HG02938 (cell line): ENCODE results near the gene NF2.

Experiments used
- ATAC-seq: cut with Tn5 transposase; IDR thresholded peaks from one replicate; pipeline ENCODE4 v1.9.1; 2021; ENCODE audit warnings: mild to moderate bottlenecking, moderate library complexity; ENCODE audit not compliant: unreplicated experiment

NF2 gene

DNA sequence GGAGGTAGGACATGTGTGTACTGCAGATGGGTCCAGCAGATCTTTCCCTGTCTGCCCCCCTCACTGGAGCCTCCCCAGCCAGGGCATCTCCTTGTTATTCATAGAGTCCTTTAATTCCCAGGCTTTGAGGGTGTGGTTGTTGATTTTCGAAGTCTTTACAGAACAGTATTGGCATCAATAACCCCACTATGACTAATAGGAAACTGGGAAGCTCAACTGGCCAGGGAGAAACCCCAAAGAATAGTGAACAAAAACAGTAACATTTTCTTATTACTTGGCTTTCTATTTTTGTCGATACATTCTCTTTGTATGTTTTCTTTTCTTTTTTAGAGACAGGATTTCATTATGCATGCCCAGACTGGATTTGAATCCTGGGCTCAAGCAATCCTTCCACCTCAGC is 57.9 kb downstream of the NF2 start:
- no peak for ATAC-seq

- ATAC-seq, result no peak
These were observed 59.9 kb downstream of the NF2 start for GRCh38 chr22:29663180-29663821.

DNA sequence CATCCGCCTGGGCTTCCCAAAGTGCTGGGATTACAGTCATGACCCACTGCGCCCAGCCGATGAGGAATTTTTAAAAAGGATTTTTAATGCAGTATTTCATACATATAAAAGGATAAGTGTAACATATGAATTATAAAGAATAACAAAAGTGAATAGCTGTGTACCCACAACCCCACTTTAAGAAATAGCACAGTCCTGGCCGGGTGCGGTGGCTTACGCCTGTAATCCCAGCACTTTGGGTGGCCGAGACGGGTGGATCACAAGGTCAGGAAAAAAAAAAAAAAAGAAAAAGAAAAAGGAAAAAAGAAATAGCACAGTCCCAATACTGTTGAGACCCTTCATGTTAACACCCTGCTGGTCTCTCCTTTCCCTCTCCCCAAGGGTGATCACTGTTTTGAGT is 62.1 kb downstream of the NF2 start:
- ATAC-seq, result no peak

DNA sequence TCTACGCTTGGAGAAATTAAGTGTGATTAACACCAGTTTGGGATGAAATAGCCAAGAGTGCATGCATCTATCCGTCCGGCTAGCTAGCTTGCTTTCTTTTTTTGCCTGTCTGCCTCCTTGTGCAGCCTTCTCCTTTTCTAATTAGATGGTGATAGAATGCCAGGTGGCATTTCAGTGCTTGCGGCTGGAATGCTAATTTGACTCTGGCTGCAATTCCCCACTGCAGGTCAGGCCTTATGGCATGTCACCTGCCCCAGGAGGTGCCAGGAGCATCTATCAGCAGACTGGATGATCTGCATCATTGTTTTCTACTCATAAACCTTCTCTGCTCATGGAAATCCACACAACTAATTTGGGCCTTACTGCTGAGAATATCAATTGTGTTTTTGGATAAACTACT is 65.2 kb downstream of the NF2 start:
- no peak for ATAC-seq

GRCh38 chr22:29670626-29671025 is 67.2 kb downstream of the NF2 start:
- ATAC-seq, result no peak

DNA sequence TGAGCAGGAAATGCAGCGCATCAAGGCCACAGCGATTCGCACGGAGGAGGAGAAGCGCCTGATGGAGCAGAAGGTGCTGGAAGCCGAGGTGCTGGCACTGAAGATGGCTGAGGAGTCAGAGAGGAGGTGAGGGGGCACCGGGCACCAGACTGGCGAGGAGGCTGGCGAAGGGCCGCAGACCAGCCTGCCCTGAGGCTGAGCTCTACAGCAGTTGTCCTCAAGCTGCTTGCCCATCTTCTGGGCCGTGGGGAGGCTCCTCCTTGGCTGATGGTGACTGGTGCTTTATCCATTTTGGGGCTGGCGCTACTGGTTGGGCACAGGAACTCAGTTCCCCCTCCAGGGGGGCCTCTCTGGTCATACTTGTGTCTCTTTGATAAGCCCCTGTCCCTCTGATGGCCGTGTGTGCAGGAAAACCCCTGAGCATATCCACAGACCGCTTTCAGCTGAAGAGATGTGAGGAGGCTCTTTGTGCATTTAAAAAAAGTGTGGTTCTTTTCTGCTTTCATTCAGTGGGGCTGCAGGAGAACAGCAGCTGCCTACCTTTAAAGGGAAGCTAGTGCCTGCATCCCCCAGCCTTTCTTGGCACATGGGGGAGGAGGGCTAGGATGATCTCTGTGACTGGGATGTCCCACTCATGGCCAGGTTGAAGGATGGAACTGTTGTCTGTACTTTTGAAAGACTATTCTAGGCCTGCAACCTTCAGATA is 70.1 kb downstream of the NF2 start:
- ATAC-seq, result no peak

DNA sequence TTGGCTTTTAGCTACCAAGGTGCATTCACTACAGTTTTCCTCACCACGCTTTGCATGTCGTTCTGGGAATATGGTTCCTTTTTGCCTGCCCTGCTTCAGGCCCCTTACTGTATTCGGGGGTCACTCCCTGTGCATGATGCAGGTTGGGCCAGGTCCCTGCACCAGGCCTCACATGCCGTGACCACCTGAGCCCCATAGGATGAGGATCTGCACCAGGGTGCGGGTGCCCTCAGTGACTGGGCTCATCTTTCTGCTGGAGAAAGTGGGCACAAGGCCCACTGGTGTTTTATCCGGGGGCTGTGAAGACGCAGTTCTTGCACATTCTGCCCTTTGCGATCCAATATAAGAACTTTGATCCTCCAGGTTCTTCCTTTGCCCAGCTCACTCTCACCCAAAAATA is 70.7 kb downstream of the NF2 start:
- ATAC-seq, result no peak

DNA sequence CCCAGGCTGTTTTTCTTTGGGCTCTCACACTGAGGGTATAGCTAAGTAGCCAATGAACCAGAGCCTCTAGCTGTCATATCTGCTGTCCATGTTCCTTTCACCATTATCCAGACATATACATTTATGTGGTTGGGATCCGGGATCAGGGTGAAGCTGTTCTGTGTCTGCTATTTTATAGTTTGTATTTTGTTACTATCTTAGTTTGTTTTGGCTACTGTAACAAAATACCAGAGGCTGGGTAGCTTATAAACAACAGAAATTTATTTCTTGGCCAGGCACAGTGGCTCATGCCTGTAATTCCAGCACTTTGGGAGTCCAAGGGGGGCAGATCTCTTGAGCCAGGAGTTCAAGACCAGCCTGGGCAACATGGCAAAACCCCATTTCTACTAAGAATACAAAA is 75.9 kb downstream of the NF2 start:
- ATAC-seq, result no peak

DNA sequence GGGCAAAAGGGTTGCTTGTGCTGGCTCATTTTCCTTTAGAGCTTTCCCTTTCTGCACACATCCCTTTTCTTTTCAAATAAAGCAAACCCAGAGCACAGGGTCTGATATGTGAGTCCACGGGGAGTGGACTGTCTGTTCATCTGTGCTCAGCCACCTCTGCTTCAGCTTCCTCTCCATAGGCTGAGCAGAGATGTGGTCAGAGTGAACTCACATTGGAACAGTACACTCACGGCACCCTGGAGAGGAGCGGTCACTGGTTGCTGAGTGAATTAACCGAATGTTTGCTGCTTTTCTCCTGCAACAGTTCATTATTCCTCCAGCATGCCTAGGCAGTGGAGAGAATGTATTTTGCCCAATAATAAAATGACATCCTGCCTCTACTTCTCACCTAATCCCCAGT is 80.1 kb downstream of the NF2 start:
- no peak for ATAC-seq

DNA sequence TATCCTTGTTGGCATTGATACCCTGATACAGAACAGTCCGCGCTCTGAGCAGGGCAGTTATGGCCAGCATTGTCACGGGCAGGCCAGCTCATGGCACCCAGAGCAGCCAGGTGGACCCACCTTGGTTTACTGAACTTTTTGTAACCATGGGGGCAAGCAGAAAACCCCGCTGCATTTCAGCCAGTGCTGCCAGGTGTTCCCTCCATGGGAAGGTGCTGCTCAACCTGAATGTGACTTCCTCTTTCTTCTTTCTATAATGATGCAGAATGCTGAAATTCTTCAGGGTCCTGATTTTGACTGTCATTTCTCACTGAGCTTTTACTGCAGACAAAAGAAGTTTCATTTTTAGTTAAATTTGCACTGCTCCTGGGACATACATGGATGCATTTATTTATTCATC is 80.8 kb downstream of the NF2 start:
- ATAC-seq, result no peak

DNA sequence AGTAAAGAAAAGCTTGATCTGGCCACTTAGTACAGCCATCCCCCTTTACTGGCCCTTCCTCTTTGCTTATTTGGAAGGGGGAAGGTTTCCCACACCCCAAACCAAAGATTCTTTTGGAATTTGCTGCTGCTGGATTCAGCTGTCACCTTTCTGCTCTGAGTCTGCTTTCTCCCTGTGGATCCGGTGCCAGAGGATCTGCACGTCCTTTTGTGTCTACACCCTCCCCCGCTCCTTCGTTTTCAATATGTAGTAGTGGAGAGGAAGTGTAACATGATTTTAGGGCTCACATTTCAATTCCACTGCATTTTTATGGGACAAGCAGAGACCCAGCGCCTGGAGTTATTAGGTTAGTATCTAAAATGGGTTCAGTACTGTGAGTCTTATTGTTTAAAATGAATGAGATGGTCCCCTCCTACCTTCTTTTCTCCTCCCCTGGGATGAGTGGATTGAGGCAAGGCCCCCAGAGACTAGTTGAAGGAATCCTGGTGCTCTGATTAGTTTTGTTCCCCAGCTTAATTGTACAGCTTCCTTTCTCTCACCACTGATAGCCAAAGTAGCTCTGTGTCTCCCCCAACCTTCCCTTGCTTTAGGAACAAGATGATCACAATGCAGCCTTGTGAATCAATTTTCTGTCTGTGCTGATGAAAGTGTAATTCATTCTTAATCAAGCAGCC is 85.9 kb downstream of the NF2 start:
- ATAC-seq, result no peak

DNA sequence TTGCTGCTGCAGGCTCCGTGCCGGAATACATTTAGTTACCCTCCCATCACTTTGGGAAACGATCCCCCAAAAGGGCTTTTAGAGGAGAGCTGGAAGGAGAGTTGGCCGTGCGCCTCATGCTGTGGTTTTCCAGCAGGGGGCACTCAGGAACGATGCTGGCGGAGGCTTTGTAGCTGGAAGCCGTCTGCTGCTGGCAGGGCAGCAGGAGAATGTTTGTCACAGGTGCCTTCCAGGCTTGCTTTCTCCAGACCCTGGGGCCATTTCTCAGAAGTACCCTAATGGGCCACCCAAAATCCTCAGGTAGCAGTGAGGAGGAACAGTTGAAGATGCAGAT is 86.4 kb downstream of the NF2 start:
- ATAC-seq, result no peak

- ATAC-seq, result no peak
These were observed 87.0 kb downstream of the NF2 start for GRCh38 chr22:29690476-29690875.

- ATAC-seq, result no peak
These were observed 88.3 kb downstream of the NF2 start for GRCh38 chr22:29691636-29692326.

GRCh38 chr22:29692327-29692640 is 88.9 kb downstream of the NF2 start:
- no peak for ATAC-seq

GRCh38 chr22:29693161-29693560 is 89.7 kb downstream of the NF2 start:
- ATAC-seq, result no peak

DNA sequence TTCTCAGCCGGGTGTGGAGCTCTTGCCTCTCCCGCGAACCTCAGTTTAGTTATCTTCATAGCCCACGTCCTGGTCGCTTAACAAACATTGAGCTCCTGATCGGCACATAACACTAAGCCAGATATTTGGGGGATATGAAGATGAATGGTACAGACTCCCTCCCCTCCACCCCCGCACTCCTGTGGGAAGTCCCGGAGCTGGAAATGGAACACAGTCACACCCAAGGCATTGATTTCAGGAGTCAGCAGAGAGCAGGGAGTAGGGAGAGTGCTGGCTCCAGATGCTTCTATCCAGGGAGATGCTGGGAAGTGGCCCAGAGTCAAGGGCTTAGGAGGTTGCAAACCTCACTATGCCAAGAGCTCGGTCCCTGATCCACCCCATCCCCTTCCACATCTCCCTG is 90.2 kb downstream of the NF2 start:
- ATAC-seq, result no peak

GRCh38 chr22:29695129-29695926 is 91.9 kb downstream of the NF2 start:
- ATAC-seq, result no peak

GRCh38 chr22:29697853-29698598 is 94.6 kb downstream of the NF2 start:
- no peak for ATAC-seq

DNA sequence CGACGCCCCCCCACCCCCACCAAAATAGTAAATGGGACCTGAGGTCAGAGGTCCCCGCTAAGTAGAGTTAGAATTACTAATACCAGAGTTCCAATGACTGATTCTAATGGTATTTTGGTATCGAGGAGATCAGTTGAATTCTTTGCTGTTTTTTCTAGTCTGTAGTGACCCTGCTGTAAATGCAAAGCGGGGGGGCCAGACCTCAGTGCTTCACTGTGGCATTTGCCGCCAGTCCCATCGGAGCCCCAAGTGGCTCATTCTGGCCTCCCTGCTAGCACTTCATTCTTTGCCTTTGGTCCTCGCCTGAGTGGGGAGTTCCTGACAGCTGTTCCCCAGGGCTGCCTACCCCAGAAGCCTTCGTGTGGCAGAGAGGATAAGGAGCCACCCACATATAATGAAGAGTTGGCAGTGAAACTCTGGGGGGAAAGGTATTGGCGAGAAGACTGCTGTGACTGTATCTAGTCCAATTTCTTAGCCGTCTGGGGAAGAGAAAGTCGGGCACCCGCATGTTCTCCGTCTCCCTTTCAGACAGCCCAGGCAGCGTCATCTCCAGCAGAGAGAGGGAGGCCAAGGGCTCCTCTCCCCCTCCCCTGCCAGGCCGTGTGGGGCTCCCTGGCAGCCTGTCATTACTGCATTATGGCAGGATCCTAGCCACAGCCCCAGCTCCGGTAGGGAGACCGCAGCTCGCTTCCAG is 96.9 kb downstream of the NF2 start:
- no peak for ATAC-seq
